ENCODE measurements around the gene NEGR1. TPM values are rescaled to one million over a fixed set of nuclear protein-coding genes. Genes with fewer than 3 reads are reported as not detected.

Gene NEGR1
- total RNA-seq, 1 donor from 2014 or later, result 2.4 TPM

DNA sequence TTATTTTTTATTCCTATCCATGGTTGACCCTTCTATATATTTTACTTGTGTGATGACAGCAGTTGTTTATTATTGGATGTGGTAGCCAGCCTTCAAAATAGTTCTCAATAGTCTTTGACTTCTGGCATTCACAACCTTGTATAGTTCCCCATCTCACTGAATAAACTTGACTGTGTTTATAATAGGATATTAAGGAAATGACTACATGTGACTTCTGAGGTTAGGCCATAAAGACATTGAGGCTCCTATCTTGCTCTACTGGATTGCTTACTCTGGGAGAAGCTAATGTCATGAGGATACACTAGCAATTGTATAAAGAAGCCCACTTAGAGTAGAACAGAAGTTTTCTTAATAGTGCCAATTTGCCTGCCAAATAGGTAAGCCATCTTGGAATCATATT lies 231.8 kb downstream of the NEGR1 start:
- DNase-seq (ENCODE audit: low spot score in 2 of 2, unreplicated experiment in 2 of 2), result no peak
- no peak overlapping the region for H3K4me3 Mint-ChIP-seq
- TF ChIP-seq, protein P1, sequence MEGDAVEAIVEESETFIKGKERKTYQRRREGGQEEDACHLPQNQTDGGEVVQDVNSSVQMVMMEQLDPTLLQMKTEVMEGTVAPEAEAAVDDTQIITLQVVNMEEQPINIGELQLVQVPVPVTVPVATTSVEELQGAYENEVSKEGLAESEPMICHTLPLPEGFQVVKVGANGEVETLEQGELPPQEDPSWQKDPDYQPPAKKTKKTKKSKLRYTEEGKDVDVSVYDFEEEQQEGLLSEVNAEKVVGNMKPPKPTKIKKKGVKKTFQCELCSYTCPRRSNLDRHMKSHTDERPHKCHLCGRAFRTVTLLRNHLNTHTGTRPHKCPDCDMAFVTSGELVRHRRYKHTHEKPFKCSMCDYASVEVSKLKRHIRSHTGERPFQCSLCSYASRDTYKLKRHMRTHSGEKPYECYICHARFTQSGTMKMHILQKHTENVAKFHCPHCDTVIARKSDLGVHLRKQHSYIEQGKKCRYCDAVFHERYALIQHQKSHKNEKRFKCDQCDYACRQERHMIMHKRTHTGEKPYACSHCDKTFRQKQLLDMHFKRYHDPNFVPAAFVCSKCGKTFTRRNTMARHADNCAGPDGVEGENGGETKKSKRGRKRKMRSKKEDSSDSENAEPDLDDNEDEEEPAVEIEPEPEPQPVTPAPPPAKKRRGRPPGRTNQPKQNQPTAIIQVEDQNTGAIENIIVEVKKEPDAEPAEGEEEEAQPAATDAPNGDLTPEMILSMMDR (IDR thresholded peaks at IDR 0.05; ENCODE audit: unreplicated experiment), result no peak
- no peak overlapping the region for H3K27ac Mint-ChIP-seq
- H3K27me3 Mint-ChIP-seq (ENCODE audit: low read depth), result no peaks in the 10 kb centered on the region
- H3K36me3 Mint-ChIP-seq, result no peaks in the 10 kb centered on the region
- no peaks in the 10 kb centered on the region for H3K9me3 Mint-ChIP-seq
- peaks cover 1% of the 10 kb centered on the region for H3K4me1 Mint-ChIP-seq

DNA sequence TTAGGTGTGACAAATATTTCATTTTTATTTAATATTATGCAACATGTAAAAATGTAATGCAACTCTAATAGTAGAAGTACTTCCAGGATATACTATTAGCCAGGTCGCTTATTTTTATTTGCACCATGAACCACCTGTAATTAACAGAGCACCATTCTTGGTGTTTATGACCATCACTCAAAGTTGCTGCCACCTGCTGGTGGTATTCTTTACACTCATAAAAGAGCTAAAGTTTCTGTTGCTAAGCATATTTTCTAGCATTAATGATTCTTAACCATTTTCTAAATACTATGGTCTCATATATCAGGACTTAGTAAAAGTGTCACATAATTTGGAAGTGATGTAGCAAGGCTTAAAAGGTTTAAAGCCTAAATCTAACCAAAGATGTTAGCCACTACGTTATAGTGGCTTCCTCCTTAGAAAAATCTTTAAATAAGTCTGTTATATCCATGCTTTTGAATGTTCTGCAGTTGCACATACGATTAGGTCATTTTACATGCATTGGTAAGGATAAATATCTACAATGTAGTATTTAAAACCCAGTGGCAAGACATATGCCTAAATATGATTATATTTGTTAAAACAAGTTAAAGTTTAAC lies 244.5 kb downstream of the NEGR1 start:
- no peak for DNase-seq (ENCODE audit: low spot score in 2 of 2, unreplicated experiment in 2 of 2)
- no peak overlapping the region for H3K27ac Mint-ChIP-seq
- H3K36me3 Mint-ChIP-seq, result no peaks in the 10 kb centered on the region
- H3K9me3 Mint-ChIP-seq, result no peaks in the 10 kb centered on the region
- TF ChIP-seq, protein P1 (IDR thresholded peaks at IDR 0.05; ENCODE audit: unreplicated experiment), result peak; percentile 65
- H3K4me3 Mint-ChIP-seq, result no peak overlapping the region
- H3K27me3 Mint-ChIP-seq (ENCODE audit: low read depth), result no peaks in the 10 kb centered on the region
- H3K4me1 Mint-ChIP-seq, result no peaks in the 10 kb centered on the region

DNA sequence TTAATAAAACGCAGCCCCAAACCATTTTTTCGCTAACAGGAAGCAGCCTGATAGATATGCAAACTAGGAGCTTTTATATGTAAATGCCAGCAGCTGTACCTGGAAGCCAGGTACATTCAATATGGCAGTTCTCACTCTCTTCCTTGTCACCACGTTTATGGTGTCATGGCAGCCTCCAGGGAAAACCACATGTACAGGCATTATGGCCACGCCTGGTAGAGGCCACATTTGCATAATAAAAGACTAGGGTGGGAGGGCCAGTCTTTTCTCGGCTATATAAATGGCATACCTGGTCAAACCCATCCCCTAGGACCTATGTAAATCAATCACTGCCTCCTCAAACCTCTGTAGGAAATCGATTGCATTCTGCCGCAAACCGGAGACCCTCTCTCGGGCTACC lies 247.5 kb downstream of the NEGR1 start:
- H3K9me3 Mint-ChIP-seq, result no peaks in the 10 kb centered on the region
- TF ChIP-seq, protein P1 (IDR thresholded peaks at IDR 0.05; ENCODE audit: unreplicated experiment), result no peak
- no peaks in the 10 kb centered on the region for H3K27me3 Mint-ChIP-seq (ENCODE audit: low read depth)
- no peaks in the 10 kb centered on the region for H3K4me1 Mint-ChIP-seq
- H3K4me3 Mint-ChIP-seq, result no peak overlapping the region
- no peak overlapping the region for H3K27ac Mint-ChIP-seq
- H3K36me3 Mint-ChIP-seq, result no peaks in the 10 kb centered on the region
- DNase-seq (ENCODE audit: low spot score in 2 of 2, unreplicated experiment in 2 of 2), result no peak

DNA sequence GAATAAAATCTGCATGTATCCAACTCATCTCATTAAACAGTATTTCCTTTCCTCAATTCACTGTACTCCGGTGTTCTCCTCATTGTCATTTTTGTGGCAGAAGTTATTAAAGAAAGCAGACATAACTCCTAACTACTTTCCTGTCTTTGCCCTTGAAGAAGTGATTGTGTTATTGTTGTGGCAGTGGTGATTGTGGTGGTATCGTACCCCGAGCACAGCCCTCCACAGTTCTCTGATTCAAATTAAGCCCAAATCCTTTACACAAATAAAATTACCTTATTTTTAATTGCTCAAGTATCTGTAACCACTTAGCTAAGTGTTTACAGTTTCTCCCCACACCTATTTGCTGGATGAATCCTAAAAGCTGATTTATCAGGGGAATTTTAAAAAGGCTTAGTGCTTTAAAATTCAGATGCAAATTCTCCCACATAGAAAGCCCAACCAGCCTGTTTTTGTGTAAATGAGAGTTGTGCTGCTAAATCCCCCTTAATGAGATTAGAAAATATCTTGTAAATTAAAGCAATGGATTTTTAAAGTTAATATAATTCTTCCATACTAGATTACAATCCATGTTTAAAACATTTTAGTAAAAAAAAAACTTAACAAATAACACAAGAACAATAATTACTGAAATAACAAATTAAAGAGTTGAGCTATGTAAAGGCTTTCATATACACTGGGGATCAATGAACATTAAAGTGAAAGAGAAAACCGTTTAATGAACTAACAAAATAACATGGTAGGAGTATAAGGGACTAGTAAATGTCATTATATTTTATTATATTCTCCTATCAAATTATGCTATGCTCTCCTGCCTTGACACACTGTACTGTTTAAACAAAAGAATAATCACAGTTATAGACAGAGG lies 259.0 kb downstream of the NEGR1 start:
- TF ChIP-seq, protein P1 (IDR thresholded peaks at IDR 0.05; ENCODE audit: unreplicated experiment), result no peak
- Mint-ChIP-seq H3K36me3 (no peaks in the 10 kb centered on the region), H3K27me3 (ENCODE audit: low read depth) (no peaks in the 10 kb centered on the region), H3K4me1 (no peaks in the 10 kb centered on the region), H3K9me3 (peaks cover 4% of the 10 kb centered on the region), H3K4me3 (no peak overlapping the region), H3K27ac (no peak overlapping the region)
- DNase-seq (ENCODE audit: low spot score in 2 of 2, unreplicated experiment in 2 of 2), result no peak

DNA sequence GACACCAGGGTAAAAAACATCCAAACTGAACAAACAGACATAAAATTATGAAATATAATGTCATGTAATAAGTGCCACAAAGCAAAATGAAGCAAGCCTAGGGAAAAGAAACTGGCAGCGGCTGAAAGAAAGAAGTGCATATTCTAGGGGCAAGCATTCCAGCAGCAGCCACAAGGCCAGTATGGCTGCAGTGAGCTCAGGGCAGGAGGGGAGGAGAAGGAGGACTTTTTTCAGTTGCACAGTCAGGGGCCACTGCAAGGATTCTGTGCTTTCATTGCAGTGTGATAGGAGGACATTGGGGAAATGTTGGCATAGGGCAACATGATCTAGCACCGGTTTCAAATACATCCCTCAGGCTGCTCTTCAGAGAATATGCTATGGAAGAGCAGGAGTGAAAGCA lies 263.8 kb downstream of the NEGR1 start:
- H3K4me3 Mint-ChIP-seq, result no peak overlapping the region
- H3K9me3 Mint-ChIP-seq, result no peaks in the 10 kb centered on the region
- no peak for DNase-seq (ENCODE audit: low spot score in 2 of 2, unreplicated experiment in 2 of 2)
- TF ChIP-seq, protein P1 (IDR thresholded peaks at IDR 0.05; ENCODE audit: unreplicated experiment), result no peak
- H3K4me1 Mint-ChIP-seq, result no peaks in the 10 kb centered on the region
- no peaks in the 10 kb centered on the region for H3K36me3 Mint-ChIP-seq
- no peak overlapping the region for H3K27ac Mint-ChIP-seq
- H3K27me3 Mint-ChIP-seq (ENCODE audit: low read depth), result no peaks in the 10 kb centered on the region
